Measurements from ENCODE around the gene BHLHE23. TPM values are rescaled to one million over a fixed set of nuclear protein-coding genes. Genes with fewer than 3 reads are reported as not detected.
A peak's percentile ranks its signal among the peaks of the same experiment; 100 is the strongest.

BHLHE23 gene
- total and polyA plus RNA-seq, 3 donors from 2014 or later: 5.3 to 6.6 TPM; not detected in 1

GRCh38 chr20:62971950-62972844, 34.6 kb downstream of the BHLHE23 start:
- Histone ChIP-seq H3K27me3 (no peaks in the 10 kb centered on the region), H3K27ac (no peak overlapping the region), H3K36me3 (ENCODE audit: low read depth, missing control alignments) (no peaks in the 10 kb centered on the region), H3K4me3 (no peak overlapping the region), H3K9me3 (no peaks in the 10 kb centered on the region), H3K4me1 (peaks cover 14% of the 10 kb centered on the region)
- TF ChIP-seq POLR2A (IDR thresholded peaks at IDR 0.05): no peak
- TF ChIP-seq, protein P1, sequence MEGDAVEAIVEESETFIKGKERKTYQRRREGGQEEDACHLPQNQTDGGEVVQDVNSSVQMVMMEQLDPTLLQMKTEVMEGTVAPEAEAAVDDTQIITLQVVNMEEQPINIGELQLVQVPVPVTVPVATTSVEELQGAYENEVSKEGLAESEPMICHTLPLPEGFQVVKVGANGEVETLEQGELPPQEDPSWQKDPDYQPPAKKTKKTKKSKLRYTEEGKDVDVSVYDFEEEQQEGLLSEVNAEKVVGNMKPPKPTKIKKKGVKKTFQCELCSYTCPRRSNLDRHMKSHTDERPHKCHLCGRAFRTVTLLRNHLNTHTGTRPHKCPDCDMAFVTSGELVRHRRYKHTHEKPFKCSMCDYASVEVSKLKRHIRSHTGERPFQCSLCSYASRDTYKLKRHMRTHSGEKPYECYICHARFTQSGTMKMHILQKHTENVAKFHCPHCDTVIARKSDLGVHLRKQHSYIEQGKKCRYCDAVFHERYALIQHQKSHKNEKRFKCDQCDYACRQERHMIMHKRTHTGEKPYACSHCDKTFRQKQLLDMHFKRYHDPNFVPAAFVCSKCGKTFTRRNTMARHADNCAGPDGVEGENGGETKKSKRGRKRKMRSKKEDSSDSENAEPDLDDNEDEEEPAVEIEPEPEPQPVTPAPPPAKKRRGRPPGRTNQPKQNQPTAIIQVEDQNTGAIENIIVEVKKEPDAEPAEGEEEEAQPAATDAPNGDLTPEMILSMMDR (IDR thresholded peaks at IDR 0.05): peak; percentile 70 to 89 (median 75)
- 7 to 14% methylated on average over 28 to 38 of the region's 38 CpGs for WGBS, 2 donors
- DNase-seq: peak; percentile 90
- intact Hi-C loops (cut with DNase I; ENCODE audit: low total_unique reads): no loop called here

DNA sequence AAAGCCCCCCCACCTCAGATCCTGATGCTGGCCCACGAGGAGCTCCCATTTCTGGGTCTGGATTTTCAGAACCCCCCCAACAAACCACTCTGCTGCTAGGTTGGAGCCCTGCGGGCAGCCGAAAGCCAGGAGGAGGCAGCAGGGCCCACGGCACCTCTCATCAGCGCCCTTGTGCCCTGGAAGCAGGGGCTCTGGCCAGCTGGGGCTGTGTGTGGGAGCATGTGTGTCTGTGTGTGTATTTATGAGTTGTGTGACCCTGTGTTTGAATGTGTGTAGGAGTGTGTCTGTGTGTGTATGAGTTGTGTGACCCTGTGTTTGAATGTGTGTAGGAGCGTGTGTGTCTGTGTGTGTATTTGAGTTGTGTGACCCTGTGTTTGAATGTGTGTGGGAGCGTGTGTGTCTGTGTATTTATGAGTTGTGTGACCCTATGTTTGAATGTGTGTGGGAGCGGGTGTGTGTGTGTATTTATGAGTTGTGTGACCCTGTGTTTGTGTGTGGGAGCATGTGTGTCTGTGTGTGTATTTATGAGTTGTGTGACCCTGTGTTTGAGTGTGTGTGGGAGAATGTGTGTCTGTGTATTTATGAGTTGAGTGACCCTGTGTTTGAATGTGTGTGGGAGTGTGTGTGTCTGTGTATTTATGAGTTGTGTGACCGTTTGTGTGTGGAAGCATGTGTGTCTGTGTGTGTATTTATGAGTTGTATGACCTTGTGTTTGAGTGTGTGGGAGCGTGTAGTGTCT, 35.4 kb downstream of the BHLHE23 start:
- no peaks in the 10 kb centered on the region for H3K36me3 ChIP-seq (ENCODE audit: low read depth, missing control alignments)
- no peak overlapping the region for H3K27ac ChIP-seq
- 79 to 80% methylated on average over 8 to 10 of the region's 10 CpGs for WGBS, 2 donors
- no peak for DNase-seq
- TF ChIP-seq, protein P1 (IDR thresholded peaks at IDR 0.05): no peak
- TF ChIP-seq POLR2A (IDR thresholded peaks at IDR 0.05): no peak
- no peaks in the 10 kb centered on the region for H3K27me3 ChIP-seq
- H3K4me1 ChIP-seq: peaks cover 14% of the 10 kb centered on the region
- intact Hi-C loops (cut with DNase I; ENCODE audit: low total_unique reads): no loop called here
- H3K4me3 ChIP-seq: no peak overlapping the region
- H3K9me3 ChIP-seq: no peaks in the 10 kb centered on the region

DNA sequence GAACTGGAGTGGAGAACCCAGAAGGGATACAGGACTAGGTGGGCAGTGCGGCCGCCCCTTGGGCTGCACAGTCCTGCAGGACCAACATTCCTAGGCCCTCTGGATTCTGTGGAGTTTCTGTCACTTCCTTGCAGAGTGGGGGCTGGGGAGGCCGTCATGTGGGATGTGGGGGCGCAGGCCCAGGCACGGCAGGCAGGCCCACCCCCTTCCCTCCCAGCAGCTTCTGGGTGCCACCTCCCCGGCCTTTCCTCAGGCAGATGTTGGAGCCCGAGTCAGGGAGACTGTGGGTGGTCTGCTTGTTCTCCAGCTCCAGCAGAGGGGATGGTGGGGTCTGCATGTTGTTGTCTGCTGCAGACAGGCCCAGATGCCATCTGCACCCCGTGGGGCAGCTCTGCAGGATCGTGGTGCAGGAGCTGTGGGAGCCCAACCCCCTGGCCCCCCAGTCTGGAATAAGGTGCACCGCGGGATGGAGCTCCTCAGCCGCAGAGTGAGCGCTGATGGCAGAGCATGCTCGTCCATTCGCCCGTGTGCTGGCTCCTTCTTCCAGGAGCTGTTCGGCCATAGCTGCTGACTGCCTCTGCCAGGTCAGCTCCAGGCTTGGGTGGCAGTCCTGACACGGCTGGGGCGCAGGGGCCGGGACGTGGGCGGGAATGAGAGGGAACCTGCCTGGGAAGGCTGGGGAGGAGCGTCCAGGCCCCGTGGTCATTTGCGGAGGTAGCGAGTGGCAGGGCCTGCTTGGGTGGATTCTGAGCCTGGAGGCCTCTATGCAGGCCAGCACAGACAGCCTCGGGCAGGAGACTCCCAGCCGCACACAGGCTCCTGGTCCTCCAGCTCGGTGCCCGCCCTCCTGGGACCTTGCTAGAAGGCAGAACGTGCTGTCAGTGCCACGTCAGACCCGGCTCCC, 36.2 kb downstream of the BHLHE23 start:
- intact Hi-C loops (cut with DNase I; ENCODE audit: low total_unique reads): no loop called here
- WGBS, 2 donors: 57 to 96% methylated on average over 5 to 33 of the region's 33 CpGs
- no peaks in the 10 kb centered on the region for H3K27me3 ChIP-seq
- H3K27ac ChIP-seq: no peak overlapping the region
- DNase-seq: no peak
- H3K36me3 ChIP-seq (ENCODE audit: low read depth, missing control alignments): no peaks in the 10 kb centered on the region
- TF ChIP-seq POLR2A (IDR thresholded peaks at IDR 0.05): no peak
- TF ChIP-seq, protein P1 (IDR thresholded peaks at IDR 0.05): no peak
- H3K4me3 ChIP-seq: no peak overlapping the region
- peaks cover 14% of the 10 kb centered on the region for H3K4me1 ChIP-seq
- no peaks in the 10 kb centered on the region for H3K9me3 ChIP-seq

- no peak overlapping the region for H3K4me3 ChIP-seq
- intact Hi-C loops (cut with DNase I; ENCODE audit: low total_unique reads): no loop called here
- 82 to 83% methylated on average over 6 to 8 of the region's 8 CpGs for WGBS, 2 donors
- TF ChIP-seq POLR2A (IDR thresholded peaks at IDR 0.05): no peak
- TF ChIP-seq, protein P1 (IDR thresholded peaks at IDR 0.05): no peak
- H3K27me3 ChIP-seq: no peaks in the 10 kb centered on the region
- H3K27ac ChIP-seq: no peak overlapping the region
- H3K9me3 ChIP-seq: no peaks in the 10 kb centered on the region
- no peak for DNase-seq
- H3K4me1 ChIP-seq: peaks cover 14% of the 10 kb centered on the region
- no peaks in the 10 kb centered on the region for H3K36me3 ChIP-seq (ENCODE audit: low read depth, missing control alignments)
These were observed 36.8 kb downstream of the BHLHE23 start for GRCh38 chr20:62969939-62970306.
